Endothelial cell of umbilical vein (primary cell): ENCODE measurements around the gene SORCS3. TPM values are rescaled to one million over a fixed set of nuclear protein-coding genes. Genes with fewer than 3 reads are reported as not detected.

Experiments used
- BruUV-seq: library from RNA; stranded (reverse); fragments of 400-500 nt; replicated peaks from 2 replicates; lab custom pipeline; 2021; lab: Mats Ljungman, UMichigan
- CTCF ChIA-PET: fragments of 300-600, 350-600 bp; sonication (Branson Sonifier 250); formaldehyde crosslinking; loops from one replicate; lab custom pipeline; 2021; ENCODE audit warnings: antibody characterized with exemption, inconsistent platforms; lab: Charles Lee
- POLR2A ChIA-PET: fragments of 300-600, 350-600 bp; sonication (Branson Sonifier 250); formaldehyde crosslinking; loops from one replicate; lab custom pipeline; 2021; ENCODE audit warnings: antibody characterized with exemption, inconsistent platforms; lab: Charles Lee
- DNase-seq: peaks from one replicate; pipeline ENCODE4 v3.0.0-alpha.2; 2011; ENCODE audit warnings: low read depth, low spot score
- FAIRE-seq: peaks from 2 replicates; lab custom pipeline; 2011; peaks lifted over from hg19 to GRCh38; lab: Jason Lieb, UNC
- H2AFZ ChIP-seq: 2 replicates; pipeline ENCODE4 v1.6.0; 2012; ENCODE audit warnings: low read depth, low read length, control low read depth, inconsistent platforms
- H3K27ac ChIP-seq: 2 replicates; pipeline ENCODE4 v1.5.1; 2011; ENCODE audit warnings: low read depth, mild to moderate bottlenecking, control low read depth, low read length, moderate library complexity; ENCODE audit not compliant: insufficient read depth
- H3K27me3 ChIP-seq, 2 experiments: 2 replicates each; pipeline versions ENCODE4 v1.6.0 to v1.6.1; 2011; ENCODE audit warnings: low read length in 2 of 2, mixed read lengths in 1 of 2; ENCODE audit not compliant: control insufficient read depth in 2 of 2, insufficient read depth in 2 of 2
- H3K36me3 ChIP-seq, 2 experiments: 2 replicates in 1 of 2; 3 replicates in 1 of 2; pipeline ENCODE4 v1.5.1; 2011; ENCODE audit warnings: low read length in 2 of 2, mild to moderate bottlenecking in 1 of 2, moderate library complexity in 1 of 2; ENCODE audit not compliant: control insufficient read depth in 2 of 2, insufficient read depth in 2 of 2; ENCODE audit errors: extremely low read depth in 1 of 2
- H3K4me1 ChIP-seq: 3 replicates; pipeline ENCODE4 v1.5.1; 2011; ENCODE audit warnings: mild to moderate bottlenecking, low read length; ENCODE audit not compliant: control insufficient read depth, insufficient read depth; ENCODE audit errors: extremely low read depth
- H3K4me2 ChIP-seq: 2 replicates; pipeline ENCODE4 v1.6.1; 2011; ENCODE audit warnings: low read length, control low read depth, mixed read lengths; ENCODE audit not compliant: insufficient read depth
- H3K4me3 ChIP-seq, 3 experiments: fragments of 200-600 bp in 1 of 3; sonication (generic), shearing (Covaris generic) in 1 of 3; replicated peaks in 1 of 3; 2 replicates each; pipeline ENCODE4 v1.5.1; 2011 to 2016; ENCODE audit warnings: control low read depth in 3 of 3, low read length in 3 of 3, mild to moderate bottlenecking in 2 of 3, inconsistent platforms in 1 of 3, low read depth in 1 of 3, moderate library complexity in 1 of 3; ENCODE audit not compliant: insufficient read depth in 1 of 3
- H3K79me2 ChIP-seq: 2 replicates; pipeline ENCODE4 v1.6.0; 2012; ENCODE audit warnings: low read length, inconsistent platforms; ENCODE audit not compliant: control insufficient read depth, insufficient read depth
- H3K9ac ChIP-seq: replicated peaks from 2 replicates; pipeline ENCODE3; 2011; ENCODE audit warnings: low read length, control low read depth; ENCODE audit not compliant: insufficient read depth; ENCODE audit errors: extremely low read depth
- H3K9me1 ChIP-seq: replicated peaks from 3 replicates; pipeline ENCODE4 v1.6.0; 2011; ENCODE audit warnings: mild to moderate bottlenecking, low read length; ENCODE audit not compliant: control insufficient read depth, insufficient read depth; ENCODE audit errors: extremely low read depth
- H3K9me3 ChIP-seq: replicated peaks from 2 replicates; pipeline ENCODE4 v1.5.1; 2012; ENCODE audit warnings: low read length, inconsistent platforms; ENCODE audit not compliant: control insufficient read depth, insufficient read depth
- H4K20me1 ChIP-seq: replicated peaks from 2 replicates; pipeline ENCODE3; 2011; ENCODE audit warnings: mild to moderate bottlenecking, low read length; ENCODE audit not compliant: control insufficient read depth, insufficient read depth; ENCODE audit errors: extremely low read depth
- CTCF ChIP-seq, 2 donors: IDR thresholded peaks; 1 replicate in 1 of 2; 2 replicates in 1 of 2; pipeline ENCODE4 v1.5.1; 2011; ENCODE audit warnings: low read length in 2 of 2, mild to moderate bottlenecking in 2 of 2, moderate library complexity in 2 of 2, control low read depth in 1 of 2, inconsistent platforms in 1 of 2, low read depth in 1 of 2; ENCODE audit not compliant: insufficient read depth in 1 of 2; ENCODE audit errors: extremely low read depth in 1 of 2
- EZH2 ChIP-seq: IDR thresholded peaks from 2 replicates; pipeline ENCODE4 v1.6.1; 2012; ENCODE audit warnings: borderline replicate concordance, low read depth, mild to moderate bottlenecking, moderate library complexity, low read length, inconsistent platforms; ENCODE audit not compliant: severe bottlenecking
- FOS ChIP-seq: IDR thresholded peaks from 2 replicates; pipeline ENCODE4 v1.6.1; 2011; ENCODE audit warnings: mild to moderate bottlenecking, low read length, moderate library complexity, borderline replicate concordance; ENCODE audit not compliant: insufficient read depth
- GATA2 ChIP-seq: IDR thresholded peaks from 2 replicates; pipeline ENCODE4 v1.7.0; 2011; ENCODE audit warnings: low read depth, mild to moderate bottlenecking, moderate library complexity, mixed read lengths, low read length; ENCODE audit not compliant: insufficient read length, insufficient read depth
- JUN ChIP-seq: IDR thresholded peaks from 2 replicates; pipeline ENCODE4 v1.6.1; 2011; ENCODE audit warnings: borderline replicate concordance, low read depth; ENCODE audit not compliant: insufficient read length, insufficient read depth
- MAX ChIP-seq: IDR thresholded peaks from 2 replicates; pipeline ENCODE4 v1.6.1; 2011; ENCODE audit not compliant: insufficient read depth, insufficient read length
- MYC ChIP-seq: IDR thresholded peaks from one replicate; pipeline ENCODE4 v1.6.1; 2011; ENCODE audit warnings: mild to moderate bottlenecking, low read depth, low read length
- POLR2A ChIP-seq: IDR thresholded peaks from 2 replicates; pipeline ENCODE4 v1.6.1; 2012; ENCODE audit warnings: low read depth, mild to moderate bottlenecking, control low read depth, low read length
- POLR2AphosphoS5 ChIP-seq: IDR thresholded peaks from 2 replicates; pipeline ENCODE4 v1.6.1; 2012; ENCODE audit warnings: low read depth, mild to moderate bottlenecking, control low read depth, low read length, moderate library complexity; ENCODE audit not compliant: insufficient read depth
- dilution Hi-C: fragments of 300-500 bp; cut with MboI; formaldehyde crosslinking; loops from one replicate; pipeline ENCODE4 v1.15.0; 2019; ENCODE audit warnings: low sequenced_read_pairs; ENCODE audit not compliant: extremely low pct_ligation_motif_present
- intact Hi-C: fragments of 100-400 bp; cut with micrococcal nuclease; formaldehyde crosslinking; loops from one replicate; pipeline ENCODE4 v1.10.0; 2022
- polyA plus RNA-seq, 4 experiments: library from polyadenylated mRNA; depleted of rRNA in 3 of 4; stranded (reverse) in 3 of 4; unstranded in 1 of 4; fragments of >200 nt; gene quantifications; 2 replicates each; pipeline versions ENCODE4 v1.2.1 to v1.2.3, GENCODE V29; 2011 to 2012; ENCODE audit warnings: missing spikeins in 1 of 4
- total RNA-seq: library from RNA; stranded (reverse); gene quantifications from 2 replicates; pipeline ENCODE4 v1.2.3, GENCODE V29; 2021

The SORCS3 gene
- total and polyA plus RNA-seq, 2 donors (not counting 3 experiments of a cell fraction or from before 2014, with no cell fraction given) = not detected

DNA sequence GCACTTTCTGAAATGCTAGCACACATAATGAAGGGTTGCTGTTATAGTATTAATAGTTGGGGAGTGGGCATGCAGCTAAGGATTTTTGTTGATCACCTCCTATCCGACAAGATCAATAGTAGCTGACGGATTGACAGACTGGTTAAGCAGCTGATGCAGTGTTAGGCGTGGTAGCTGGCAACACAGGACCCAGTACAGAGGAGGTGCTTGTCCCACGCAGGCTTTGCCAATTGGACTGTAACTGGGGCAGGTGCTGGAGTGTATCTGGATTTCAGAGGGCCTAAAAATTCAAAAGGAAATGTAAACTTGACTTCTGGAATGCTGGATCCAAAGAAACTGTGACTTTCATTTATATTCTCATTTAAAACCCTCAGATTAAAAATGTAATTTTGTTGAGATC is 340.9 kb downstream of the SORCS3 start:
- Histone ChIP-seq H3K36me3 (no peaks in the 10 kb centered on the region), H3K4me2 (no peak overlapping the region), H3K9me3 (no peaks in the 10 kb centered on the region), H2AFZ (no peak overlapping the region), H4K20me1 (no peaks in the 10 kb centered on the region), H3K27ac (no peak overlapping the region), H3K9me1 (no peaks in the 10 kb centered on the region), H3K79me2 (no peaks in the 10 kb centered on the region), H3K27me3 (no peaks in the 10 kb centered on the region), H3K4me3 (no peak overlapping the region), H3K4me1 (no peaks in the 10 kb centered on the region), H3K9ac (no peak overlapping the region)
- POLR2A ChIA-PET = no interaction called here
- DNase-seq (no peak), FAIRE-seq (no peak)
- BruUV-seq = no TSS peak
- no peak for TF ChIP-seq EZH2
- no peak for TF ChIP-seq CTCF (IDR thresholded peaks at IDR 0.05; ENCODE audit: extremely low read depth in 1 of 2, insufficient read depth in 1 of 2, low read depth in 1 of 2, low read length in 2 of 2)
- TF ChIP-seq MYC = no peak
- CTCF ChIA-PET = no interaction called here
- dilution Hi-C loops (no loop called here), intact Hi-C loops (no loop called here)

DNA sequence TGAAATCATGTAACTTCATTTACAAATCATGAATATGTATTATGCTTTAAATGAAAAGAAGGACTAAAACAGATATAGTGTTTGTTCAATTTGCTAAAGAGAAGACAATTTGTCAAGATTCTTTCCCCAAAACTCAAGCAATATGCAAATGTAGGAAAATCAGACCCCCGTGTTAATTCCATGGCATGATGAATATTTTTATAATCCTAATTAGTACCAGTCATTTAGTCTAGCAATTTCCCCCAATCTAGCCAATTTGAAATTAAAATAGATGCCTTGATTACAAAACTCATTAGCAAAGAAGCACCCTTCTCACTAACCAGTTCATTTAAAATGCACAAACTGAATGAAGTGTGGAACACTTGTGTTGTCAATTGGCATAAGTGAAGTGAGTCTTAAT is 347.6 kb downstream of the SORCS3 start:
- Histone ChIP-seq H3K27ac (no peak overlapping the region), H4K20me1 (no peaks in the 10 kb centered on the region), H2AFZ (no peak overlapping the region), H3K9me3 (peaks cover 2% of the 10 kb centered on the region), H3K9me1 (no peaks in the 10 kb centered on the region), H3K4me1 (no peaks in the 10 kb centered on the region), H3K4me3 (no peak overlapping the region), H3K4me2 (no peak overlapping the region), H3K27me3 (no peaks in the 10 kb centered on the region), H3K79me2 (no peaks in the 10 kb centered on the region), H3K36me3 (no peaks in the 10 kb centered on the region), H3K9ac (no peak overlapping the region)
- DNase-seq (no peak), FAIRE-seq (no peak)
- ChIA-PET POLR2A (no interaction called here), CTCF (no interaction called here)
- BruUV-seq = no TSS peak
- TF ChIP-seq GATA2 (no peak), POLR2AphosphoS5 (no peak), FOS (no peak), JUN (no peak), MAX (no peak), EZH2 (no peak), POLR2A (no peak), CTCF (IDR thresholded peaks at IDR 0.05; ENCODE audit: extremely low read depth in 1 of 2, insufficient read depth in 1 of 2, low read depth in 1 of 2, low read length in 2 of 2) (no peak), MYC (no peak)
- dilution Hi-C loops (no loop called here), intact Hi-C loops (no loop called here)
